Mucosa of descending colon (tissue), 3 donors: ENCODE results near the gene ZBED1. TPM values are rescaled to one million over a fixed set of nuclear protein-coding genes. Genes with fewer than 3 reads are reported as not detected.
"Not testable (repeated sequence)": the region's sequence is repeated elsewhere in the genome, so short reads cannot be mapped to it uniquely, and the experiment has no call there.

Experiments used
- ATAC-seq: fragments of 200-7000 bp; cut with Tn5 transposase; one replicate; pipeline ENCODE4 v1.9.1; 2020; ENCODE audit warnings: mild to moderate bottlenecking, moderate library complexity
- DNase-seq, 3 donors: peaks; one replicate each; pipeline ENCODE4 v3.0.0-alpha.2; 2020
- H3K36me3 ChIP-seq: fragments of 200-600 bp; one replicate; pipeline ENCODE4 v1.8.0; 2021; ENCODE audit warnings: low read depth, mild to moderate bottlenecking
- H3K4me1 ChIP-seq: fragments of 200-600 bp; one replicate; pipeline ENCODE4 v1.8.0; 2021; ENCODE audit warnings: low read depth, mild to moderate bottlenecking
- H3K4me3 ChIP-seq: fragments of 200-600 bp; one replicate; pipeline ENCODE4 v1.8.0; 2021; ENCODE audit warnings: mild to moderate bottlenecking
- H3K9me3 ChIP-seq: fragments of 200-600 bp; one replicate; pipeline ENCODE4 v1.8.0; 2021; ENCODE audit warnings: mild to moderate bottlenecking
- intact Hi-C, 2 donors: fragments of 100-400 bp; cut with DNase I in 1 of 2; cut with micrococcal nuclease in 1 of 2; formaldehyde crosslinking; loops; one replicate each; pipeline versions ENCODE4 v1.11.0 to v1.11.1; 2022; cut with DNase I, micrococcal nuclease
- total RNA-seq, 3 donors: library from RNA; stranded (reverse); fragmentation: NEBNext Ultra II Directional in 2 of 3; extraction: Animal tissue kit (Norgen Biotek cat#: 25700) in 2 of 3; gene quantifications; one replicate each; pipeline versions ENCODE4 v1.2.1 to v1.2.4, GENCODE V29; 2021 to 2023
- TF ChIP-seq, protein P1 (sequence below): fragments of 200-600 bp; IDR thresholded peaks from one replicate; pipeline ENCODE4 v1.8.0; 2022; ENCODE audit warnings: antibody characterized with exemption, mild to moderate bottlenecking
- donor health status: DM: no; HTN: no; CAD: no; lungs with moderate emphysema.
- donor health status: DM: no; HTN: no; CAD: no.
- donor health status: DM: no; HTN: yes; CAD: no.

ZBED1 gene
- total RNA-seq, 3 donors from 2014 or later = 43.0 to 71.2 (median 47.8) TPM

DNA sequence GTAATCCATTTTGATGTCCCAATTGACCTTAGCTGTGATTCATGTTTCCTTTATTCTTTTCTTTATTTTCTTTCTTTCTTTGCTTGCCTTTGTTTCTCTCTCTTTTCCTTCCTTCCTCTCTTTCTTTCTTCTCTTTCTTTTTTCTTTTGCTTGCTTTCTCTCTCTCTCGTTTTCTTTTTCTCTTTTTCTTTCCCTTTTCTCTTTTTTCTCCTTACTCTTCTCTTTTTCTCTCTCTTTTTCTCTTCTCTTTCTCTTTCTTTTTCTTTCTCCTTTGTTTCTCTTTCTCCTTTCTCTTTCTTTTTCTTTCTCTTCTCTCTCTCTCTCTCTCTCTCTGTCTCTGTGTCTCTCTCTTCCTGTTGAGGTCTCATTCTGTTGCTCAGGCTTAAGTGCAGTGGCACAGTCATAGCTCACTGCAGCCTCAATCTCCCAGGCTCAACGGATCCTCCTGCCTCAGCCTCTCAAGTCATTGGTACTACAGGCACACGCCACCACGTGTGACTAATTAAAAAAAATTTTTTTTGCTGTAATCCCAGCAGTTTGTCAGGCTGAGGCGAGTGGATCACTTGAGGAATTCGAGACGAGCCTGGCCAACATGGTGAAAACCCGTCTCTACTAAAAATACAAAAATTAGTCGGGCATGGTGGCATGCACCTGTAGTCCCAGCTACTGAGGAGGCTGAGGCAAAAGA, 8.0 kb upstream of the ZBED1 start:
- TF ChIP-seq, protein P1, sequence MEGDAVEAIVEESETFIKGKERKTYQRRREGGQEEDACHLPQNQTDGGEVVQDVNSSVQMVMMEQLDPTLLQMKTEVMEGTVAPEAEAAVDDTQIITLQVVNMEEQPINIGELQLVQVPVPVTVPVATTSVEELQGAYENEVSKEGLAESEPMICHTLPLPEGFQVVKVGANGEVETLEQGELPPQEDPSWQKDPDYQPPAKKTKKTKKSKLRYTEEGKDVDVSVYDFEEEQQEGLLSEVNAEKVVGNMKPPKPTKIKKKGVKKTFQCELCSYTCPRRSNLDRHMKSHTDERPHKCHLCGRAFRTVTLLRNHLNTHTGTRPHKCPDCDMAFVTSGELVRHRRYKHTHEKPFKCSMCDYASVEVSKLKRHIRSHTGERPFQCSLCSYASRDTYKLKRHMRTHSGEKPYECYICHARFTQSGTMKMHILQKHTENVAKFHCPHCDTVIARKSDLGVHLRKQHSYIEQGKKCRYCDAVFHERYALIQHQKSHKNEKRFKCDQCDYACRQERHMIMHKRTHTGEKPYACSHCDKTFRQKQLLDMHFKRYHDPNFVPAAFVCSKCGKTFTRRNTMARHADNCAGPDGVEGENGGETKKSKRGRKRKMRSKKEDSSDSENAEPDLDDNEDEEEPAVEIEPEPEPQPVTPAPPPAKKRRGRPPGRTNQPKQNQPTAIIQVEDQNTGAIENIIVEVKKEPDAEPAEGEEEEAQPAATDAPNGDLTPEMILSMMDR = no peak
- H3K36me3 ChIP-seq = no peaks in the 10 kb centered on the region
- H3K4me1 ChIP-seq = no peaks in the 10 kb centered on the region
- H3K4me3 ChIP-seq = no peak overlapping the region
- intact Hi-C loops = no loop called here
- ATAC-seq (no peak), DNase-seq (no peak)
- no peaks in the 10 kb centered on the region for H3K9me3 ChIP-seq

DNA sequence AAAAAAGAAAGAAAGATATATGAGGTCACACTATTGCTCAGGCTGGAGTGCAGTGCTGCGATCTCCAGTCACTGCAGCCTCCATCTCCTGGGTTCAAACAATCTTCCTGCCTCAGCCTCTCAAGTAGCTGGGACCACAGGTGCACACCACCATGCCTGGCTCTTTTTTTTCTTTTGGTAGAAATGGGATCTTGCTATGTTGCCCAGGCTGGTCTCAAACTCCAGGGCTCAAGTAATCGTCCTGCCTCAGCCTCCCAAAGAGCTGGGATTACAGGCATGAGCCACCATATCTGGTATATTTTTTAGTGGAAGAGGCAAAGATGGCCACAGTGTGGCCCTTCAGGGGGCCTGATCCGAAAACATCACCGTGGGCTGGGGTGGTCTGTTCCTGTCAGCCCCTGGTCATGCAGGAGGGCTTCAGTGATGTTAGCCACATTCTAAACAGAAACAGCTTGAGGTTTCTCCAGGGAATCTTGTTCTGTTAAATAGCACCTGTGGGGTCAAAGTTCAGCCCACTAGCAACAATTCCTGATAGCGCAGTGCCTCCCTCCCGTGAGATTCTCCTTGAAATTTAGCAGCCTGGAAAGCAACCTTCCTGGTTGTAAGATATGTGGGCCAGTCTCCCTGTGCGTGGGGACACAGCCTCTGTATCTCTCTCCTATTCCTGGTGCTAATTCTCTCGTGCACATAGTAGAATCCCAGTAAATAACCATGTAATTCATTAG, 7.3 kb upstream of the ZBED1 start:
- Histone ChIP-seq H3K9me3 (no peaks in the 10 kb centered on the region), H3K4me3 (no peak overlapping the region), H3K36me3 (no peaks in the 10 kb centered on the region), H3K4me1 (no peaks in the 10 kb centered on the region)
- DNase-seq (peak in 1 of 3 donors; percentile 65), ATAC-seq (peak; percentile 69)
- intact Hi-C loops = no loop called here
- TF ChIP-seq, protein P1 = no peak

DNA sequence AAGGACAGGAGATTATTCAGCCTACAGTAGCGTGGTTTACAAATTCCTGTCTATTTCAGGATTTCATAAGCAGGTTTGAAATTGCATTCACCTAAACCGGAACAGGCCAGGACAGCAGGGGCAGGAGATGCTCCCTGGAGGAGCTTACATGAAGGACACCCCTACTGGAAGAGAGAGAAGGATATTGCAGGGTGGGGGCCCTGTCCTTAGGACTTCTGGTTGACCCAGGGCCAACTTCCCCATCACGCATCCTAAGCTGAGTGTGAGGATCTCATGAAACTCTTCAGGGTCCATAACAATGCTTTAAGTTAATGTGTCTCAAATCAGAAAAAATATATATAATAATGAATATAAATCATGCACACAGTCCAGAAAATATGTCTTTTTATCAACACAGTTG, 6.4 kb upstream of the ZBED1 start:
- Histone ChIP-seq H3K4me1 (no peaks in the 10 kb centered on the region), H3K36me3 (no peaks in the 10 kb centered on the region), H3K9me3 (no peaks in the 10 kb centered on the region), H3K4me3 (no peak overlapping the region)
- TF ChIP-seq, protein P1 = no peak
- no peak for DNase-seq
- intact Hi-C loops = no loop called here
- ATAC-seq = no peak

DNA sequence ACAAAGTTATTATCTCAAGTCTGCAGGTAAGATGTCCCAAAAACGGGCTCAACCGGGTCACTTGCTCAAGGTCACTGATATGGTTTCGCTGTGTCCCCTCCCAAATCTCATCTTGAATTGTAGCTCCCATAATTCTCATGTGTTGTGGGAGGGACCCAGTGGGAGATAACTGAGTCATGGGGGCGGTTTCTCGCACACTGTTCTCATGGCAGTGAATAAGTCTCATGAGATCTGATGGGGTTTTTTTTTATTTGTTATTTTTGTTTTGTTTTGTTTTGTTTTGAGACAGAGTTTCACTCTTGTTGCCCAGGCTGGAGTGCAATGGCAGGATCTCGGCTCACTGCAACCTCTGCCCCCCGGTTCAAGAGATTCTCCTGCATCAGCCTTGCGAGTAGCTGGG, 4.6 kb upstream of the ZBED1 start:
- intact Hi-C loops, DNase-seq, H3K4me3 ChIP-seq, H3K4me1 ChIP-seq, H3K36me3 ChIP-seq, H3K9me3 ChIP-seq, ATAC-seq: not testable (repeated sequence)

DNA sequence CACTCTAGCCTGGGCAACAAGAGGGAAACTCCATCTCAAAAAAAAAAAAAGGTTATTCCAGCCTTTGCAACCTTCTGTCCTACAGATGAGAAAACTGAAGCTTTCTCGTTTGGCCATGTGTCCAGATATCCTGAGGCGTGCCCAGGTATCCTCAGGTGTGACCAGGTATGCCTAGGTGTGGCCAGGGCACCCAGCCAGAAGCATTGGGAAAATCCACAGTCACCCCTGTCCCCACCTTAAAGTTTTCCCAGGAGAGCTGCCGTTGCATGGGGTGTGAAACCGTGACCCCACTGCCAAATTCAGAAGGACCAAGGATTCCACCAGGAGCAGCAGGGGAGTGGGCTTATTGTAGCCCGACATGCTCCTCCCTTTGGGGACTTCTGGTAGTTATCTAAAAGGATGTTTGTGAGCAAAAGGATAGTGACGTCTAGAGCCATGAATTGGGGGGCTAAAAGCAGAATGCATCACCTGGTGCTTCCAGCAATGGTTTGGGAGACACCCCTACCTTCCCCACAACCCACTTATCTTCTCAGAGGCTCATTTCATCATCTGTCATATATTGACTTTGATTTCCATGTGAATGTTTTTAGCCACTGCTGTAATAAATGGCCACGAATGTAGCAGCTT, 4.0 kb upstream of the ZBED1 start:
- H3K4me1 ChIP-seq = peaks cover 1% of the 10 kb centered on the region
- DNase-seq = peak in 1 of 3 donors; percentile 65

More for the DNA sequence above, 4.0 kb upstream of the ZBED1 start:
- TF ChIP-seq, protein P1 = no peak
- Histone ChIP-seq H3K4me3 (no peak overlapping the region), H3K36me3 (no peaks in the 10 kb centered on the region), H3K9me3 (no peaks in the 10 kb centered on the region)
- intact Hi-C loops = no loop called here
- ATAC-seq = peak; percentile 7
